ENCODE results near the gene CYP2W1. TPM values are rescaled to one million over a fixed set of nuclear protein-coding genes. Genes with fewer than 3 reads are reported as not detected.
A peak's percentile ranks its signal among the peaks of the same experiment; 100 is the strongest.
"Not testable (repeated sequence)": the region's sequence is repeated elsewhere in the genome, so short reads cannot be mapped to it uniquely, and the experiment has no call there.

CYP2W1 gene
- polyA plus RNA-seq, 4 donors, result 1.3 to 6.4 (median 2.0) TPM

GRCh38 chr7:992709-993607 lies 10.0 kb downstream of the CYP2W1 start:
- peak; percentile 82 to 95 (median 90) for DNase-seq (ENCODE audit: low read depth in 4 of 4, low spot score in 3 of 4)

GRCh38 chr7:994592-995308 lies 11.8 kb downstream of the CYP2W1 start:
- DNase-seq (ENCODE audit: low read depth in 4 of 4, low spot score in 3 of 4), result no peak

GRCh38 chr7:995571-995970 lies 12.6 kb downstream of the CYP2W1 start:
- DNase-seq (ENCODE audit: low read depth in 4 of 4, low spot score in 3 of 4), result no peak

GRCh38 chr7:996079-996872 lies 13.3 kb downstream of the CYP2W1 start:
- no peak for DNase-seq (ENCODE audit: low read depth in 4 of 4, low spot score in 3 of 4)

- DNase-seq (ENCODE audit: low read depth in 4 of 4, low spot score in 3 of 4), result no peak
Measured at GRCh38 chr7:997404-998395, 14.7 kb downstream of the CYP2W1 start.

- DNase-seq (ENCODE audit: low read depth in 4 of 4, low spot score in 3 of 4), result no peak
Measured at GRCh38 chr7:999149-999879, 16.3 kb downstream of the CYP2W1 start.

- DNase-seq (ENCODE audit: low read depth in 4 of 4, low spot score in 3 of 4), result no peak
Measured at GRCh38 chr7:999941-1000935, 17.3 kb downstream of the CYP2W1 start.

GRCh38 chr7:1001069-1001770 lies 18.2 kb downstream of the CYP2W1 start:
- DNase-seq (ENCODE audit: low read depth in 4 of 4, low spot score in 3 of 4), result not testable (repeated sequence)

GRCh38 chr7:1002026-1002425 lies 19.0 kb downstream of the CYP2W1 start:
- not testable (repeated sequence) for DNase-seq (ENCODE audit: low read depth in 4 of 4, low spot score in 3 of 4)

- DNase-seq (ENCODE audit: low read depth in 4 of 4, low spot score in 3 of 4), result not testable (repeated sequence)
Measured at GRCh38 chr7:1002445-1002844, 19.5 kb downstream of the CYP2W1 start.

- DNase-seq (ENCODE audit: low read depth in 4 of 4, low spot score in 3 of 4), result no peak
Measured at GRCh38 chr7:1004018-1004852, 21.3 kb downstream of the CYP2W1 start.

- no peak for DNase-seq (ENCODE audit: low read depth in 4 of 4, low spot score in 3 of 4)
Measured at GRCh38 chr7:1005303-1005702, 22.3 kb downstream of the CYP2W1 start.

GRCh38 chr7:1007901-1008300 lies 24.9 kb downstream of the CYP2W1 start:
- no peak for DNase-seq (ENCODE audit: low read depth in 4 of 4, low spot score in 3 of 4)

GRCh38 chr7:1008733-1009363 lies 25.9 kb downstream of the CYP2W1 start:
- DNase-seq (ENCODE audit: low read depth in 4 of 4, low spot score in 3 of 4), result no peak

GRCh38 chr7:1009747-1010146 lies 26.8 kb downstream of the CYP2W1 start:
- no peak for DNase-seq (ENCODE audit: low read depth in 4 of 4, low spot score in 3 of 4)

GRCh38 chr7:1010226-1010625 lies 27.2 kb downstream of the CYP2W1 start:
- no peak for DNase-seq (ENCODE audit: low read depth in 4 of 4, low spot score in 3 of 4)
